SK-N-SH (cell line): ENCODE results near the gene PIP5KL1.

Experiments used
- CTCF ChIP-seq: fragments of 200-600 bp; sonication (generic); IDR thresholded peaks from 2 replicates; pipeline ENCODE4 v1.6.1; 2017; ENCODE audit warnings: antibody characterized with exemption, mild to moderate bottlenecking, moderate library complexity
- EZH2phosphoT487 ChIP-seq: fragments of 200-600 bp; sonication (generic); IDR thresholded peaks from 2 replicates; pipeline ENCODE4 v1.6.1; 2017; ENCODE audit warnings: low read depth, mixed run types, mild to moderate bottlenecking, antibody characterized with exemption, moderate library complexity, borderline replicate concordance
- GATA2 ChIP-seq: sonication (generic); formaldehyde crosslinking; IDR thresholded peaks from 2 replicates; pipeline ENCODE4 v1.5.0; 2020; ENCODE audit warnings: mild to moderate bottlenecking, missing genetic modification reagents
- MAX ChIP-seq: IDR thresholded peaks from 2 replicates; pipeline ENCODE4 v1.4.0; 2012; ENCODE audit warnings: low read depth
- POLR2AphosphoS5 ChIP-seq: IDR thresholded peaks from 2 replicates; pipeline ENCODE4 v1.6.1; 2012; ENCODE audit warnings: low read depth, low read length
- RAD21 ChIP-seq: IDR thresholded peaks from 2 replicates; pipeline ENCODE4 v1.6.1; 2012; ENCODE audit warnings: mild to moderate bottlenecking, low read length
- TCF12 ChIP-seq: IDR thresholded peaks from 2 replicates; pipeline ENCODE4 v1.4.0; 2012
- TEAD4 ChIP-seq: IDR thresholded peaks from 2 replicates; pipeline ENCODE4 v1.4.0; 2012; ENCODE audit warnings: mild to moderate bottlenecking, borderline replicate concordance; ENCODE audit not compliant: insufficient read depth
- ZBTB33 ChIP-seq: IDR thresholded peaks from 2 replicates; pipeline ENCODE4 v1.4.0; 2012; ENCODE audit warnings: low read depth, borderline replicate concordance

- TF ChIP-seq CTCF (no peak), MAX (no peak), POLR2AphosphoS5 (no peak), RAD21 (no peak), EZH2phosphoT487 (no peak), ZBTB33 (no peak), TCF12 (no peak), GATA2 (no peak), TEAD4 (no peak)
Measured at GRCh38 chr9:127899128-127899943, 31.2 kb downstream of the PIP5KL1 start, which contains the start of gene ST6GALNAC6.
